KOPT-K1 (cell line): Measurements from ENCODE around the gene HOXD8.

Experiments used
- H3K27ac ChIP-seq: fragments of 200-600 bp; sonication (generic); 2 replicates; pipeline ENCODE4 v1.5.1; 2016; ENCODE audit warnings: antibody characterized with exemption, mild to moderate bottlenecking, low read depth, low read length; ENCODE audit not compliant: poor library complexity, severe bottlenecking
- H3K36me3 ChIP-seq: fragments of 200-600 bp; sonication (generic); 2 replicates; pipeline ENCODE4 v1.5.1; 2017; ENCODE audit warnings: antibody characterized with exemption, mild to moderate bottlenecking, low read length, moderate library complexity; ENCODE audit not compliant: insufficient read depth
- H3K9me3 ChIP-seq: fragments of 200-600 bp; sonication (generic); 2 replicates; pipeline ENCODE4 v1.5.1; 2017; ENCODE audit warnings: antibody characterized with exemption, low read length, mild to moderate bottlenecking; ENCODE audit not compliant: insufficient read depth, poor library complexity, severe bottlenecking

HOXD8 gene

DNA sequence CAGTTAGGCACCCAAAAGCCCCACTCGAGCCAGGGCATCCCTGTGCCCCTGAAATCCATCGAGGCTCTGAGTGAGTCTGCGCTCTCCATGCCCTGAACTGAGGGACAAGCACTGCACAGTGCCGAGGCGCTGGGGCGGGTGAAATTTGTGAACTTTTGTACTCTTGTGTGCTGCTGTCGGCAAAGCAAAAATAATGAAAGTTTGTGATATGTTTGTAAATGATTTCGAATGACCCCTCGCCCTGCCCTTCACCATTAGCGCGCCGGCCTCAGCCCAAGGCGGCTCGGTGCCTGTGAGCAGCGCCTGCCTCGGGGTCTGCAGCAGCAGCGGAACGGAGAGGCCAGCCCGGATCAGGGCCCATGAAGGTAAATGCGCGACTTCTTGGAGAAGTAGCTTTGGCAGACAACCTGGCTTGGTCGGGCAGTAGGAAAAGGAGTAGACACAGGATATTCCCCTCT lies 20.0 kb downstream of the HOXD8 start:
- H3K9me3 ChIP-seq: no peaks in the 10 kb centered on the region
- no peaks in the 10 kb centered on the region for H3K36me3 ChIP-seq

GRCh38 chr2:176149939-176150583 lies 20.6 kb downstream of the HOXD8 start:
- H3K27ac ChIP-seq: no peak overlapping the region
- no peaks in the 10 kb centered on the region for H3K36me3 ChIP-seq
- H3K9me3 ChIP-seq: no peaks in the 10 kb centered on the region

More for the DNA sequence above, 20.0 kb downstream of the HOXD8 start:
- H3K27ac ChIP-seq: no peak overlapping the region

- no peak overlapping the region for H3K27ac ChIP-seq
- H3K9me3 ChIP-seq: no peaks in the 10 kb centered on the region
- no peaks in the 10 kb centered on the region for H3K36me3 ChIP-seq
Observed at GRCh38 chr2:176150584-176151441, 21.3 kb downstream of the HOXD8 start.

- H3K36me3 ChIP-seq: no peaks in the 10 kb centered on the region
- H3K27ac ChIP-seq: no peak within 1 kb of the TSS
- H3K9me3 ChIP-seq: no peaks in the 10 kb centered on the region
Observed at GRCh38 chr2:176151442-176152287, 22.2 kb downstream of the HOXD8 start, which contains the start of gene HOXD4. HOXD4 (plus strand) TSS chr2:176151550; CDS start chr2:176151634, 84 bp downstream.

- H3K36me3 ChIP-seq: no peaks in the 10 kb centered on the region
- no peaks in the 10 kb centered on the region for H3K9me3 ChIP-seq
- H3K27ac ChIP-seq: no peak overlapping the region
Observed at GRCh38 chr2:176152350-176153181, 23.1 kb downstream of the HOXD8 start.

DNA sequence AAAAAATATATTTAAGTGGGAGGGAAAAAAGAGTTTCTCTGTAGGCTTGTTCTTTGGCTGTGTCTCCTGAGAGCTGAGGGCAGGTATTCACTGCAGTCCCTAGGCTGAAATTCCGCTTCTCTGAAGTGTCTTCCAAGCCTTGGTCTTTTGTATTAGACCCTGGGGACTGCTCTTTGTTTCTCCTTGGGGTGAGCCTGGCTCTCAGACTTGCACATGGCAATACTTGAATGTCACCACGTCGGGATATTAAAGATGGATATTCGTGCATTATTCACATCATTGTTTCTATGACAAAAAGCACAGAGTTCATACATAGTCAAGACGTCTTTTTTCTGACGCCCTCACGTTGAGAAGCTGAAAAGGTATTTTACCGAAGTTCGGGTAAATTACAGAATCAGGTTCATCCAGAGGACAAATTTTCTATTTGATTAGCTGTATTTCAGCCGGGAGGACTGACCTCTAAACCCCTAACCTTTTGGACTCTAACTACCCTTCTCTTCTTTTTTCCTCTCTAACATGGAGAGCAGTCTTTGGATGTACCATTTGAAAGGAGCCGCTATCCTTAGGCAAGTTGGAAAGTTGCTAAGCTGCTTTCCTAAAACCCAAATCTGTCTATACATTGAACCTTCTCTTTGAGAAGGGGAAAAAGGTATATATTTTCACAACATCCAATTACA lies 25.2 kb downstream of the HOXD8 start:
- Histone ChIP-seq H3K27ac (no peak overlapping the region), H3K9me3 (no peaks in the 10 kb centered on the region), H3K36me3 (no peaks in the 10 kb centered on the region)

DNA sequence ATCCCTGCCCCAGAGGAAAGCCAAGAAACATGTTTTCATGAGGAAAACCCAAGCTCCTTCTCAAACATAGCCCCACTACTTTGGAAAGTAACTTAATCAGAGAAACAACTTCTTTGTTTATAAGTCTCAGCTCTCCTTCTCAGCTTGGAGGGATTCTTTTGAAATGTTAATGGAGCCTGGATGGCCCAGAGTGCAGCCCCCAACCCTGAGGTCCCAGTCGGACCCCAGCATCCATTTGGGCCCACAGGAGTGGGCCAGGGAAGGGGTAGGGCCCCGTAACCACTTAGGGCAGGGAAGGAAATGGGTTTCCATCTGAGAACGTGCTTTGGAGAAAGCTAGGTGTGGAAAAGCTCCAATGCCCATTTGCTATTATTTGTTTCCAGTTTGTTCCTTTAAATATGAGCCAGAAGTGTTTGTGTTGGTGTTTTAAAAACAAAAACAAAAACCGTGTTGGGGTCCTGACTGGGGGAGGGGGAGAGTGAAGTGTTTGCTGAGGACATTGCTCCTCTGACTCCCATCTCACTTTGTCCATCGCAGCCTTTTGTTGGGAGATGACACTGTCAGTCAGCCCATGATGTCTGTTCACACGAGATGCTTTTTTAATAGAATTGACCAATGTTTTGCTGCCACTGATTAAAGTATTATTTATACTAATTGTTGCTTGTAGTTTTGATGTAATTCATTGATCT lies 26.0 kb downstream of the HOXD8 start:
- no peaks in the 10 kb centered on the region for H3K36me3 ChIP-seq
- H3K27ac ChIP-seq: no peak overlapping the region
- H3K9me3 ChIP-seq: no peaks in the 10 kb centered on the region

- H3K9me3 ChIP-seq: no peaks in the 10 kb centered on the region
Observed at GRCh38 chr2:176156301-176156806, 26.8 kb downstream of the HOXD8 start.

DNA sequence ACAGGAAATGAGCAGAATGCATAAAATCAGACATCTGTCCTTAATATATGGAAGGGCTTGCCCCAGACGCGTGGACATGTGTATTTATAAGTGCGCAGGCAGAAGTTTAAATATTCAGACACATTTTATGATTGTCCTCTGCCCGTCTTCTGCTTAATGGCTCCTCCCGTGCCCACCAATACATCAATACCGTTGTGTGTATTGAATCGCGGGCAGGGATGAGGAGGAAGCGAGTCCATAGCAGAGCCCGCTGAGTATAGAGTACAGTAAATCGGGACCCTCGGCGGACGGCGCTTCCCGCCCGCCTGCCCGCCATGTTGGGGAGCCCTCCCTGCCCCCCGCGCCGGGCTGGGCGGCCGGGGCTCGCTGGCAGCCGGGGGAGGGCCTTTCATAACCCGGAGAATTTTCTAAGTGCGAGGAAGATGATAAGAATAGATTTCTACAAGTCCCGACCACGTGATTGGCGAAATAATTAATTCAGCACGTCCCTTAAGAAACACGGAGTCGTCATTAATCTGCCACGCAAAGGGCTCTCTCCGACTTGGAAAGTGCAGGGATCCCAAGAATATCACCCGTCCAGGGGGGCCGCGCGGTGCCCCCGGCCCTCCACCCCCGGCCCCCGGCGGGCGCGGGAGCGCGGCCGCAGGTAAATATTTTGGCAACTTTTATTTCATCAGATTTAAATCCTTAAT lies 27.4 kb downstream of the HOXD8 start, which contains the start of gene HOXD3:
HOXD3 (plus strand) TSS at position 501 of the 692 bp plus-strand sequence. CDS start 11,808 bp downstream, outside the sequence.
- Histone ChIP-seq H3K27ac (no peak within 1 kb of the TSS), H3K36me3 (no peaks in the 10 kb centered on the region), H3K9me3 (no peaks in the 10 kb centered on the region)

More at GRCh38 chr2:176156301-176156806, 26.8 kb downstream of the HOXD8 start:
- H3K36me3 ChIP-seq: no peaks in the 10 kb centered on the region
- no peak overlapping the region for H3K27ac ChIP-seq

GRCh38 chr2:176157499-176158185 lies 28.1 kb downstream of the HOXD8 start:
- H3K9me3 ChIP-seq: no peaks in the 10 kb centered on the region
- no peak overlapping the region for H3K27ac ChIP-seq

GRCh38 chr2:176158186-176158591 lies 28.7 kb downstream of the HOXD8 start:
- no peaks in the 10 kb centered on the region for H3K9me3 ChIP-seq
- no peak overlapping the region for H3K27ac ChIP-seq
- H3K36me3 ChIP-seq: no peaks in the 10 kb centered on the region

More at GRCh38 chr2:176157499-176158185, 28.1 kb downstream of the HOXD8 start:
- no peaks in the 10 kb centered on the region for H3K36me3 ChIP-seq
